GM23338 (cell line): Measurements from ENCODE around the gene FSIP1. TPM values are rescaled to one million over a fixed set of nuclear protein-coding genes. Genes with fewer than 3 reads are reported as not detected.

Experiments
- ATAC-seq: fragments of 200-7000 bp; cut with Tn5 transposase; 3 replicates; pipeline ENCODE4 v1.9.1; 2020
- DNase-seq: peaks from one replicate; pipeline ENCODE4 v3.0.0-alpha.2; 2015; ENCODE audit warnings: low spot score
- H2AFZ ChIP-seq: fragments of 200-600 bp; sonication (generic); 2 replicates; pipeline ENCODE4 v1.8.0; 2016; ENCODE audit warnings: antibody characterized with exemption, mild to moderate bottlenecking, moderate library complexity
- H3F3A ChIP-seq: fragments of 200-600 bp; sonication (generic); replicated peaks from 2 replicates; pipeline ENCODE4 v1.8.0; 2017; ENCODE audit warnings: antibody characterized with exemption, mixed run types, low read depth
- H3K27ac ChIP-seq: fragments of 200-600 bp; sonication (generic); 2 replicates; pipeline ENCODE4 v1.6.1; 2016; ENCODE audit warnings: low read depth
- H3K27me3 ChIP-seq: fragments of 200-600 bp; sonication (generic); 2 replicates; pipeline ENCODE4 v1.8.0; 2016; ENCODE audit warnings: mild to moderate bottlenecking, mixed run types, moderate library complexity; ENCODE audit not compliant: insufficient read depth
- H3K36me3 ChIP-seq: fragments of 200-600 bp; sonication (generic); 2 replicates; pipeline ENCODE4 v1.8.0; 2016; ENCODE audit warnings: mild to moderate bottlenecking; ENCODE audit not compliant: insufficient read depth
- H3K4me1 ChIP-seq: fragments of 200-600 bp; sonication (generic); 2 replicates; pipeline ENCODE4 v1.8.0; 2016; ENCODE audit warnings: mild to moderate bottlenecking, moderate library complexity; ENCODE audit not compliant: insufficient read depth
- H3K4me2 ChIP-seq: fragments of 200-600 bp; sonication (generic); 2 replicates; pipeline ENCODE4 v1.7.1; 2017; ENCODE audit warnings: mixed run types
- H3K4me3 ChIP-seq: fragments of 200-600 bp; sonication (generic); 2 replicates; pipeline ENCODE4 v1.6.1; 2016; ENCODE audit warnings: mixed run types
- H3K79me2 ChIP-seq: fragments of 200-600 bp; sonication (generic); replicated peaks from 2 replicates; pipeline ENCODE4 v1.8.0; 2017; ENCODE audit warnings: mild to moderate bottlenecking; ENCODE audit not compliant: insufficient read depth
- H3K9me2 ChIP-seq: fragments of 200-600 bp; sonication (generic); 2 replicates; pipeline ENCODE4 v1.8.0; 2017; ENCODE audit not compliant: insufficient read depth
- H4K20me1 ChIP-seq: fragments of 200-600 bp; sonication (generic); replicated peaks from 2 replicates; pipeline ENCODE4 v1.8.0; 2017; ENCODE audit warnings: mild to moderate bottlenecking; ENCODE audit not compliant: insufficient read depth
- H3K27ac Mint-ChIP-seq: 2 replicates; pipeline ENCODE4 v1.8.0; 2020; ENCODE audit warnings: inconsistent platforms, mild to moderate bottlenecking, moderate library complexity, mixed read lengths
- H3K27me3 Mint-ChIP-seq: 3 replicates; pipeline ENCODE4 v1.8.0; 2022; ENCODE audit warnings: low read depth, mild to moderate bottlenecking, moderate library complexity, mixed read lengths, inconsistent platforms; ENCODE audit not compliant: insufficient read depth, poor library complexity
- H3K36me3 Mint-ChIP-seq: 3 replicates; pipeline ENCODE4 v1.8.0; 2021; ENCODE audit warnings: low read depth, mild to moderate bottlenecking, inconsistent platforms, moderate library complexity, mixed read lengths
- H3K4me1 Mint-ChIP-seq: 3 replicates; pipeline ENCODE4 v1.8.0; 2020; ENCODE audit warnings: mild to moderate bottlenecking, inconsistent platforms, mixed read lengths
- H3K4me3 Mint-ChIP-seq: 3 replicates; pipeline ENCODE4 v1.8.0; 2021; ENCODE audit warnings: moderate library complexity, mild to moderate bottlenecking, inconsistent platforms, mixed read lengths
- H3K9me3 Mint-ChIP-seq: 3 replicates; pipeline ENCODE4 v1.8.0; 2020; ENCODE audit warnings: moderate library complexity, mild to moderate bottlenecking, inconsistent platforms, mixed read lengths
- CREB1 ChIP-seq: fragments of 250-450 bp; sonication (Bioruptor Pico); IDR thresholded peaks from 2 replicates; pipeline ENCODE4 v1.5.0; 2020; ENCODE audit warnings: low read depth, mild to moderate bottlenecking, moderate library complexity
- EZH2 ChIP-seq: fragments of 200-600 bp; sonication (generic); IDR thresholded peaks from one replicate; pipeline ENCODE4 v1.8.0; 2017; ENCODE audit warnings: antibody characterized with exemption, mild to moderate bottlenecking, low read depth; ENCODE audit not compliant: unreplicated experiment
- EZH2phosphoT487 ChIP-seq: fragments of 200-600 bp; sonication (generic); IDR thresholded peaks from one replicate; pipeline ENCODE4 v1.8.1; 2018; ENCODE audit warnings: antibody characterized with exemption; ENCODE audit not compliant: unreplicated experiment
- JUNB ChIP-seq: IDR thresholded peaks from one replicate; pipeline ENCODE4 v1.6.1; 2016; ENCODE audit warnings: antibody characterized with exemption; ENCODE audit not compliant: unreplicated experiment
- NANOG ChIP-seq: IDR thresholded peaks from 2 replicates; pipeline ENCODE4 v1.6.1; 2016; ENCODE audit warnings: antibody characterized with exemption, borderline replicate concordance
- POLR2AphosphoS5 ChIP-seq: IDR thresholded peaks from 2 replicates; pipeline ENCODE4 v1.6.1; 2016; ENCODE audit warnings: antibody characterized with exemption, low read depth
- STAT1 ChIP-seq: IDR thresholded peaks from one replicate; pipeline ENCODE4 v1.6.1; 2016; ENCODE audit warnings: antibody characterized with exemption; ENCODE audit not compliant: unreplicated experiment
- ZNF114 ChIP-seq: fragments of 250-450 bp; sonication (Bioruptor Pico); IDR thresholded peaks from 2 replicates; pipeline ENCODE4 v1.5.0; 2020; ENCODE audit warnings: mild to moderate bottlenecking, moderate library complexity
- ZNF331 ChIP-seq: fragments of 250-450 bp; sonication (Bioruptor Pico); IDR thresholded peaks from 2 replicates; pipeline ENCODE4 v1.5.0; 2020; ENCODE audit warnings: low read depth, mild to moderate bottlenecking, moderate library complexity
- polyA plus RNA-seq: library from polyadenylated mRNA; unstranded; fragments of >200 nt; fragmentation: Nextera tagmentation; extraction: Ambion mirVana; gene quantifications from 2 replicates; pipeline ENCODE4 v1.2.1, GENCODE V29; 2016
- total RNA-seq: library from RNA; depleted of rRNA; stranded (reverse); fragments of >200 nt; shearing (Covaris generic); gene quantifications from 2 replicates; pipeline ENCODE4 v1.2.3, GENCODE V29; 2014
- TF ChIP-seq, protein P1 (sequence below): IDR thresholded peaks from 2 replicates; pipeline ENCODE4 v1.6.1; 2016; ENCODE audit warnings: antibody characterized with exemption
- TF ChIP-seq, protein P2 (sequence below): fragments of 250-450 bp; sonication (Bioruptor Pico); IDR thresholded peaks from 2 replicates; pipeline ENCODE4 v1.5.0; 2020; ENCODE audit warnings: mild to moderate bottlenecking, moderate library complexity
- TF ChIP-seq, protein P3 (sequence below), 2 experiments: fragments of 200-600 bp in 1 of 2; sonication (generic) in 1 of 2; conservative IDR thresholded peaks; 2 replicates each; pipeline versions ENCODE4 v1.5.1 to v1.6.1; 2016 to 2017; ENCODE audit warnings: antibody characterized with exemption in 2 of 2, low read depth in 2 of 2, mild to moderate bottlenecking in 2 of 2, moderate library complexity in 1 of 2

Gene FSIP1
- total and polyA plus RNA-seq, 2 experiments from 2014 or later = 0.92 to 2.1 TPM

DNA sequence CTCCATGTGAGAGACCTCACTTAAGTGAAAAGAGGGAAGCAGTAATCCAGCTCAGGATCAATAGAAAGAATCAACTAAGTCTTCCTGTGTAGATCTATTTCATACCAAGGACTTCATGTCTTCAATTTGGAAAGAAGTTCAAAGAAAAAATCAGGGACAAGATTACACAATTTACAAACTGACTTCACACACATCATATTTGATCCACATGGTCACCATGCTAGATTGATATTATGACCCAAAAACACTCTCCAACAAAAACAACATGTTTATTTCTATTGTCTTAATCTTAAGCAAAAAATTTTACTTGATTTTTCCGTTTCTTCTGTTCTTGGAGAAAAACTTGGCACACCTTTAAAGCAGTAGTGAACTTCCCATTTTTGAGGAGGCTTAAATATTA is 125.5 kb downstream of the FSIP1 start:
- H3K27me3 ChIP-seq = no peaks in the 10 kb centered on the region
- no peaks in the 10 kb centered on the region for H3F3A ChIP-seq
- no peak overlapping the region for H3K4me3 ChIP-seq
- peaks cover 6% of the 10 kb centered on the region; the same call in 2 of the 3 replicates for H3K9me3 Mint-ChIP-seq
- no peaks in the 10 kb centered on the region for H3K27me3 Mint-ChIP-seq
- H3K4me3 Mint-ChIP-seq = no peak overlapping the region
- H4K20me1 ChIP-seq = no peaks in the 10 kb centered on the region
- ATAC-seq = no peak
- H3K4me1 ChIP-seq = no peaks in the 10 kb centered on the region
- peaks cover 5% of the 10 kb centered on the region; the same call in 1 of the 3 replicates for H3K36me3 Mint-ChIP-seq
- H3K9me2 ChIP-seq = peaks cover 3% of the 10 kb centered on the region; the same call in 1 of the 2 replicates
- no peak overlapping the region for H3K4me2 ChIP-seq
- H3K27ac Mint-ChIP-seq = no peak overlapping the region
- H2AFZ ChIP-seq = no peak overlapping the region; the same call in 1 of the 2 replicates
- no peaks in the 10 kb centered on the region for H3K79me2 ChIP-seq
- TF ChIP-seq ZNF114 (CRISPR knock-in tag) (no peak), NANOG (no peak), JUNB (no peak), CREB1 (no peak), STAT1 (no peak)
- TF ChIP-seq, protein P1, sequence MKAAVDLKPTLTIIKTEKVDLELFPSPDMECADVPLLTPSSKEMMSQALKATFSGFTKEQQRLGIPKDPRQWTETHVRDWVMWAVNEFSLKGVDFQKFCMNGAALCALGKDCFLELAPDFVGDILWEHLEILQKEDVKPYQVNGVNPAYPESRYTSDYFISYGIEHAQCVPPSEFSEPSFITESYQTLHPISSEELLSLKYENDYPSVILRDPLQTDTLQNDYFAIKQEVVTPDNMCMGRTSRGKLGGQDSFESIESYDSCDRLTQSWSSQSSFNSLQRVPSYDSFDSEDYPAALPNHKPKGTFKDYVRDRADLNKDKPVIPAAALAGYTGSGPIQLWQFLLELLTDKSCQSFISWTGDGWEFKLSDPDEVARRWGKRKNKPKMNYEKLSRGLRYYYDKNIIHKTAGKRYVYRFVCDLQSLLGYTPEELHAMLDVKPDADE = no peak
- H3K36me3 ChIP-seq = no peaks in the 10 kb centered on the region
- DNase-seq = no peak
- H3K4me1 Mint-ChIP-seq = no peaks in the 10 kb centered on the region; the same call in 2 of the 3 replicates
- H3K27ac ChIP-seq = no peak overlapping the region

DNA sequence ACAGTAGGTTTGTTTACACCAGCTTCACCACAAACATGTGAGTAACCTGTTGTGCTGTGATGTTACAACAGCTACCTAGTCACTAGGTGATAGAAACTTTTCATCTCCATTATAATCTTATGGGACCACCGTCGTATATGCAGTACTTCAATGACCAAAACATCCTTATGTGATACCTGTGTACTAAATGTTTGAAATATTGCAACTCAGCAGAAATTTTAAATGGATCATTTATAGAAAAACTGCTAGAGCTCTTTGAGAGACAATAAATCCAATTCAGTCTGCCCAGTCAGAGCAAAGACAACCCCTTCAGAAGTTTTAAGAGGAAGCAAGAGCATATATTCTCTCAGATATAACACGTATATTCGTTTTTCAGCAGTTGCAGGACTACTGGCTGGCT is 128.3 kb downstream of the FSIP1 start:
- H3K9me2 ChIP-seq = peaks cover 3% of the 10 kb centered on the region; the same call in 1 of the 2 replicates
- H3K4me1 ChIP-seq = no peaks in the 10 kb centered on the region
- no peaks in the 10 kb centered on the region for H3F3A ChIP-seq
- H3K27ac Mint-ChIP-seq = no peak overlapping the region
- H3K4me2 ChIP-seq = no peak overlapping the region
- no peaks in the 10 kb centered on the region for H3K36me3 ChIP-seq
- peaks cover 5% of the 10 kb centered on the region; the same call in 1 of the 3 replicates for H3K36me3 Mint-ChIP-seq
- H3K4me3 ChIP-seq = no peak overlapping the region
- DNase-seq (no peak), ATAC-seq (no peak)
- H3K27ac ChIP-seq = no peak overlapping the region
- no peaks in the 10 kb centered on the region for H3K27me3 ChIP-seq
- H3K4me1 Mint-ChIP-seq = no peaks in the 10 kb centered on the region; the same call in 1 of the 3 replicates
- peaks cover 2% of the 10 kb centered on the region for H3K27me3 Mint-ChIP-seq
- H3K9me3 Mint-ChIP-seq = peaks cover 6% of the 10 kb centered on the region; the same call in 2 of the 3 replicates
- no peak overlapping the region for H3K4me3 Mint-ChIP-seq
- no peaks in the 10 kb centered on the region for H3K79me2 ChIP-seq
- no peak overlapping the region for H2AFZ ChIP-seq
- H4K20me1 ChIP-seq = no peaks in the 10 kb centered on the region
- TF ChIP-seq ZNF114 (CRISPR knock-in tag) = no peak
- TF ChIP-seq EZH2phosphoT487 = no peak
- TF ChIP-seq ZNF331 = no peak
- TF ChIP-seq NANOG = no peak
- no peak for TF ChIP-seq POLR2AphosphoS5
- TF ChIP-seq JUNB = no peak
- TF ChIP-seq, protein P2, sequence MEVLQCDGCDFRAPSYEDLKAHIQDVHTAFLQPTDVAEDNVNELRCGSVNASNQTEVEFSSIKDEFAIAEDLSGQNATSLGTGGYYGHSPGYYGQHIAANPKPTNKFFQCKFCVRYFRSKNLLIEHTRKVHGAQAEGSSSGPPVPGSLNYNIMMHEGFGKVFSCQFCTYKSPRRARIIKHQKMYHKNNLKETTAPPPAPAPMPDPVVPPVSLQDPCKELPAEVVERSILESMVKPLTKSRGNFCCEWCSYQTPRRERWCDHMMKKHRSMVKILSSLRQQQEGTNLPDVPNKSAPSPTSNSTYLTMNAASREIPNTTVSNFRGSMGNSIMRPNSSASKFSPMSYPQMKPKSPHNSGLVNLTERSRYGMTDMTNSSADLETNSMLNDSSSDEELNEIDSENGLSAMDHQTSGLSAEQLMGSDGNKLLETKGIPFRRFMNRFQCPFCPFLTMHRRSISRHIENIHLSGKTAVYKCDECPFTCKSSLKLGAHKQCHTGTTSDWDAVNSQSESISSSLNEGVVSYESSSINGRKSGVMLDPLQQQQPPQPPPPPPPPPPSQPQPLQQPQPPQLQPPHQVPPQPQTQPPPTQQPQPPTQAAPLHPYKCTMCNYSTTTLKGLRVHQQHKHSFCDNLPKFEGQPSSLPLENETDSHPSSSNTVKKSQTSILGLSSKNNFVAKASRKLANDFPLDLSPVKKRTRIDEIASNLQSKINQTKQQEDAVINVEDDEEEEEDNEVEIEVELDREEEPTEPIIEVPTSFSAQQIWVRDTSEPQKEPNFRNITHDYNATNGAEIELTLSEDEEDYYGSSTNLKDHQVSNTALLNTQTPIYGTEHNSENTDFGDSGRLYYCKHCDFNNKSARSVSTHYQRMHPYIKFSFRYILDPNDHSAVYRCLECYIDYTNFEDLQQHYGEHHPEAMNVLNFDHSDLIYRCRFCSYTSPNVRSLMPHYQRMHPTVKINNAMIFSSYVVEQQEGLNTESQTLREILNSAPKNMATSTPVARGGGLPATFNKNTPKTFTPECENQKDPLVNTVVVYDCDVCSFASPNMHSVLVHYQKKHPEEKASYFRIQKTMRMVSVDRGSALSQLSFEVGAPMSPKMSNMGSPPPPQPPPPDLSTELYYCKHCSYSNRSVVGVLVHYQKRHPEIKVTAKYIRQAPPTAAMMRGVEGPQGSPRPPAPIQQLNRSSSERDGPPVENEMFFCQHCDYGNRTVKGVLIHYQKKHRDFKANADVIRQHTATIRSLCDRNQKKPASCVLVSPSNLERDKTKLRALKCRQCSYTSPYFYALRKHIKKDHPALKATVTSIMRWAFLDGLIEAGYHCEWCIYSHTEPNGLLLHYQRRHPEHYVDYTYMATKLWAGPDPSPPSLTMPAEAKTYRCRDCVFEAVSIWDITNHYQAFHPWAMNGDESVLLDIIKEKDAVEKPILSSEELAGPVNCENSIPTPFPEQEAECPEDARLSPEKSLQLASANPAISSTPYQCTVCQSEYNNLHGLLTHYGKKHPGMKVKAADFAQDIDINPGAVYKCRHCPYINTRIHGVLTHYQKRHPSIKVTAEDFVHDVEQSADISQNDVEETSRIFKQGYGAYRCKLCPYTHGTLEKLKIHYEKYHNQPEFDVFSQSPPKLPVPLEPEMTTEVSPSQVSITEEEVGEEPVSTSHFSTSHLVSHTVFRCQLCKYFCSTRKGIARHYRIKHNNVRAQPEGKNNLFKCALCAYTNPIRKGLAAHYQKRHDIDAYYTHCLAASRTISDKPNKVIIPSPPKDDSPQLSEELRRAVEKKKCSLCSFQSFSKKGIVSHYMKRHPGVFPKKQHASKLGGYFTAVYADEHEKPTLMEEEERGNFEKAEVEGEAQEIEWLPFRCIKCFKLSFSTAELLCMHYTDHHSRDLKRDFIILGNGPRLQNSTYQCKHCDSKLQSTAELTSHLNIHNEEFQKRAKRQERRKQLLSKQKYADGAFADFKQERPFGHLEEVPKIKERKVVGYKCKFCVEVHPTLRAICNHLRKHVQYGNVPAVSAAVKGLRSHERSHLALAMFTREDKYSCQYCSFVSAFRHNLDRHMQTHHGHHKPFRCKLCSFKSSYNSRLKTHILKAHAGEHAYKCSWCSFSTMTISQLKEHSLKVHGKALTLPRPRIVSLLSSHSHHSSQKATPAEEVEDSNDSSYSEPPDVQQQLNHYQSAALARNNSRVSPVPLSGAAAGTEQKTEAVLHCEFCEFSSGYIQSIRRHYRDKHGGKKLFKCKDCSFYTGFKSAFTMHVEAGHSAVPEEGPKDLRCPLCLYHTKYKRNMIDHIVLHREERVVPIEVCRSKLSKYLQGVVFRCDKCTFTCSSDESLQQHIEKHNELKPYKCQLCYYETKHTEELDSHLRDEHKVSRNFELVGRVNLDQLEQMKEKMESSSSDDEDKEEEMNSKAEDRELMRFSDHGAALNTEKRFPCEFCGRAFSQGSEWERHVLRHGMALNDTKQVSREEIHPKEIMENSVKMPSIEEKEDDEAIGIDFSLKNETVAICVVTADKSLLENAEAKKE (CRISPR knock-in tag) = no peak
- no peak for TF ChIP-seq EZH2
- TF ChIP-seq CREB1 = no peak
- TF ChIP-seq, protein P3, sequence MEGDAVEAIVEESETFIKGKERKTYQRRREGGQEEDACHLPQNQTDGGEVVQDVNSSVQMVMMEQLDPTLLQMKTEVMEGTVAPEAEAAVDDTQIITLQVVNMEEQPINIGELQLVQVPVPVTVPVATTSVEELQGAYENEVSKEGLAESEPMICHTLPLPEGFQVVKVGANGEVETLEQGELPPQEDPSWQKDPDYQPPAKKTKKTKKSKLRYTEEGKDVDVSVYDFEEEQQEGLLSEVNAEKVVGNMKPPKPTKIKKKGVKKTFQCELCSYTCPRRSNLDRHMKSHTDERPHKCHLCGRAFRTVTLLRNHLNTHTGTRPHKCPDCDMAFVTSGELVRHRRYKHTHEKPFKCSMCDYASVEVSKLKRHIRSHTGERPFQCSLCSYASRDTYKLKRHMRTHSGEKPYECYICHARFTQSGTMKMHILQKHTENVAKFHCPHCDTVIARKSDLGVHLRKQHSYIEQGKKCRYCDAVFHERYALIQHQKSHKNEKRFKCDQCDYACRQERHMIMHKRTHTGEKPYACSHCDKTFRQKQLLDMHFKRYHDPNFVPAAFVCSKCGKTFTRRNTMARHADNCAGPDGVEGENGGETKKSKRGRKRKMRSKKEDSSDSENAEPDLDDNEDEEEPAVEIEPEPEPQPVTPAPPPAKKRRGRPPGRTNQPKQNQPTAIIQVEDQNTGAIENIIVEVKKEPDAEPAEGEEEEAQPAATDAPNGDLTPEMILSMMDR (conservative IDR thresholded peaks at IDR 0.05; ENCODE audit: low read depth in 2 of 2) = no peak
